H1 (cell line): Measurements from ENCODE around the gene STK11. TPM values are rescaled to one million over a fixed set of nuclear protein-coding genes. Genes with fewer than 3 reads are reported as not detected.
A peak's percentile ranks its signal among the peaks of the same experiment; 100 is the strongest.

Source experiments
- CTCF ChIA-PET: fragments of 300-600 bp; sonication (Branson Sonifier 250); formaldehyde crosslinking; loops from one replicate; lab custom pipeline; 2021; ENCODE audit not compliant: partially characterized antibody; lab: Charles Lee
- POLR2A ChIA-PET: fragments of 300-600 bp; sonication (Branson Sonifier 250); formaldehyde crosslinking; loops from one replicate; lab custom pipeline; 2021; ENCODE audit warnings: inconsistent platforms; ENCODE audit not compliant: partially characterized antibody; lab: Charles Lee
- DNase-seq, 2 experiments: peaks; one replicate each; pipeline versions ENCODE4 v3.0.0 to v3.0.0-alpha.2; 2010 to 2022; ENCODE audit warnings: low spot score in 2 of 2, low read depth in 1 of 2, mixed read lengths in 1 of 2
- FAIRE-seq: peaks from 2 replicates; lab custom pipeline; 2011; peaks lifted over from hg19 to GRCh38; lab: Jason Lieb, UNC
- H2AFZ ChIP-seq: 2 replicates; pipeline ENCODE4 v1.8.1; 2012; ENCODE audit warnings: low read length, inconsistent platforms
- H2AK5ac ChIP-seq: 2 replicates; pipeline ENCODE4 v1.6.1; 2013; ENCODE audit warnings: low read depth, low read length
- H2BK120ac ChIP-seq: replicated peaks from 2 replicates; pipeline ENCODE3; 2013; ENCODE audit warnings: low read depth, low read length, inconsistent platforms
- H2BK12ac ChIP-seq: 2 replicates; pipeline ENCODE4 v1.6.1; 2013; ENCODE audit warnings: low read depth, low read length
- H2BK15ac ChIP-seq: 2 replicates; pipeline ENCODE4 v1.6.1; 2013; ENCODE audit warnings: low read length
- H2BK20ac ChIP-seq: 2 replicates; pipeline ENCODE4 v1.6.1; 2013; ENCODE audit warnings: low read length
- H2BK5ac ChIP-seq: 2 replicates; pipeline ENCODE4 v1.6.1; 2013; ENCODE audit warnings: low read depth, low read length
- H3K14ac ChIP-seq: 2 replicates; pipeline ENCODE4 v1.6.1; 2013; ENCODE audit warnings: inconsistent platforms; ENCODE audit not compliant: insufficient read length
- H3K18ac ChIP-seq: 2 replicates; pipeline ENCODE4 v1.6.1; 2013; ENCODE audit warnings: low read length; ENCODE audit errors: extremely low read depth
- H3K23ac ChIP-seq: 2 replicates; pipeline ENCODE4 v1.6.1; 2013; ENCODE audit warnings: inconsistent platforms; ENCODE audit not compliant: insufficient read length
- H3K23me2 ChIP-seq: 2 replicates; pipeline ENCODE4 v1.6.1; 2013; ENCODE audit warnings: low read depth, low read length
- H3K27ac ChIP-seq: 2 replicates; pipeline ENCODE4 v1.6.1; 2011; ENCODE audit warnings: low read depth, low read length, inconsistent platforms
- H3K27me3 ChIP-seq, 4 experiments: replicated peaks in 1 of 4; 1 replicate in 1 of 4; 2 replicates in 3 of 4; pipeline versions ENCODE4 v1.6.1 to v1.8.1; 2011 to 2013; ENCODE audit warnings: low read length in 3 of 4, mild to moderate bottlenecking in 3 of 4, inconsistent platforms in 2 of 4, mixed read lengths in 2 of 4, moderate library complexity in 1 of 4; ENCODE audit not compliant: control insufficient read depth in 3 of 4, insufficient read depth in 3 of 4; ENCODE audit errors: extremely low read depth in 1 of 4
- H3K36me3 ChIP-seq, 4 experiments: 2 replicates each; pipeline versions ENCODE4 v1.6.1 to v1.8.1; 2011 to 2013; ENCODE audit warnings: mild to moderate bottlenecking in 4 of 4, low read length in 3 of 4, moderate library complexity in 2 of 4, control low read depth in 1 of 4, inconsistent platforms in 1 of 4; ENCODE audit not compliant: insufficient read depth in 4 of 4, control insufficient read depth in 2 of 4
- H3K4ac ChIP-seq: replicated peaks from 2 replicates; pipeline ENCODE3; 2013; ENCODE audit warnings: low read length, low read depth, mixed read lengths, inconsistent platforms; ENCODE audit not compliant: insufficient read length
- H3K4me1 ChIP-seq, 4 experiments: replicated peaks in 1 of 4; 1 replicate in 1 of 4; 2 replicates in 3 of 4; pipeline versions ENCODE4 v1.6.1 to v1.8.1; 2011 to 2013; ENCODE audit warnings: low read length in 3 of 4, inconsistent platforms in 2 of 4, mixed read lengths in 1 of 4; ENCODE audit not compliant: insufficient read depth in 4 of 4, control insufficient read depth in 3 of 4
- H3K4me2 ChIP-seq, 2 experiments: 2 replicates each; pipeline versions ENCODE4 v1.6.1 to v1.8.1; 2011 to 2013; ENCODE audit warnings: low read depth in 2 of 2, low read length in 2 of 2, control low read depth in 1 of 2, inconsistent platforms in 1 of 2, mild to moderate bottlenecking in 1 of 2; ENCODE audit not compliant: insufficient read depth in 1 of 2
- H3K4me3 ChIP-seq, 4 experiments: fragments of 200-600, 300-600 bp in 1 of 4; sonication (generic), shearing (Covaris generic), sonication (Bioruptor Twin) in 1 of 4; 2 replicates each; pipeline versions ENCODE4 v1.5.1 to v1.8.1; 2011 to 2016; ENCODE audit warnings: low read length in 4 of 4, low read depth in 3 of 4, control low read depth in 2 of 4, inconsistent platforms in 2 of 4, mild to moderate bottlenecking in 2 of 4, mixed read lengths in 1 of 4, moderate library complexity in 1 of 4; ENCODE audit not compliant: insufficient read depth in 2 of 4; ENCODE audit errors: extremely low read depth in 1 of 4
- H3K56ac ChIP-seq: replicated peaks from 2 replicates; pipeline ENCODE3; 2013; ENCODE audit warnings: low read depth, mild to moderate bottlenecking, mixed read lengths, low read length, inconsistent platforms; ENCODE audit not compliant: insufficient read length
- H3K79me1 ChIP-seq: 2 replicates; pipeline ENCODE4 v1.6.1; 2013; ENCODE audit warnings: low read depth, low read length, control low read depth
- H3K79me2 ChIP-seq, 2 experiments: 2 replicates each; pipeline versions ENCODE4 v1.6.1 to v1.8.1; 2012 to 2013; ENCODE audit warnings: low read length in 2 of 2, mild to moderate bottlenecking in 2 of 2, inconsistent platforms in 1 of 2; ENCODE audit not compliant: insufficient read depth in 2 of 2, control insufficient read depth in 1 of 2
- H3K9ac ChIP-seq, 4 experiments: replicated peaks in 1 of 4; 1 replicate in 1 of 4; 2 replicates in 3 of 4; pipeline versions ENCODE4 v1.6.1 to v1.8.1; 2011 to 2013; ENCODE audit warnings: low read depth in 3 of 4, low read length in 3 of 4, control low read depth in 2 of 4, mild to moderate bottlenecking in 2 of 4, moderate library complexity in 2 of 4, inconsistent platforms in 1 of 4; ENCODE audit errors: extremely low read depth in 1 of 4
- H3K9me3 ChIP-seq, 2 experiments: 2 replicates each; pipeline versions ENCODE4 v1.6.1 to v1.8.1; 2012 to 2013; ENCODE audit warnings: mild to moderate bottlenecking in 2 of 2, moderate library complexity in 2 of 2, control low read depth in 1 of 2, inconsistent platforms in 1 of 2, low read depth in 1 of 2, low read length in 1 of 2, mixed read lengths in 1 of 2; ENCODE audit not compliant: insufficient read depth in 2 of 2
- H4K20me1 ChIP-seq, 2 experiments: replicated peaks in 1 of 2; 2 replicates each; pipeline versions ENCODE3 to v1.8.1; 2011 to 2013; ENCODE audit warnings: inconsistent platforms in 2 of 2, low read length in 2 of 2, mild to moderate bottlenecking in 1 of 2; ENCODE audit not compliant: insufficient read depth in 2 of 2, control insufficient read depth in 1 of 2
- H4K5ac ChIP-seq: 2 replicates; pipeline ENCODE4 v1.6.1; 2013; ENCODE audit warnings: low read length, low read depth, mixed read lengths, inconsistent platforms; ENCODE audit not compliant: insufficient read length
- H4K8ac ChIP-seq: 2 replicates; pipeline ENCODE4 v1.8.0; 2013; ENCODE audit warnings: mild to moderate bottlenecking, moderate library complexity, low read length, inconsistent platforms; ENCODE audit not compliant: insufficient read depth; ENCODE audit errors: extremely low read depth
- H4K91ac ChIP-seq: replicated peaks from 2 replicates; pipeline ENCODE3; 2013; ENCODE audit warnings: low read length, mixed read lengths, inconsistent platforms; ENCODE audit not compliant: insufficient read length
- BRCA1 ChIP-seq: IDR thresholded peaks from 2 replicates; pipeline ENCODE4 v1.6.1; 2012; ENCODE audit warnings: low read depth, low read length, improper control_type of control experiment
- CHD2 ChIP-seq: IDR thresholded peaks from 2 replicates; pipeline ENCODE4 v1.6.1; 2012; ENCODE audit warnings: low read length, improper control_type of control experiment
- CREB1 ChIP-seq: IDR thresholded peaks from 2 replicates; pipeline ENCODE4 v1.6.1; 2012; ENCODE audit warnings: inconsistent platforms
- GABPA ChIP-seq: IDR thresholded peaks from 2 replicates; pipeline ENCODE4 v1.6.1; 2011; ENCODE audit warnings: mild to moderate bottlenecking, low read length, moderate library complexity, borderline replicate concordance; ENCODE audit not compliant: insufficient read depth
- NRF1 ChIP-seq: IDR thresholded peaks from 2 replicates; pipeline ENCODE4 v1.6.1; 2011; ENCODE audit warnings: mild to moderate bottlenecking, low read depth, low read length, improper control_type of control experiment
- POLR2AphosphoS5 ChIP-seq: IDR thresholded peaks from 2 replicates; pipeline ENCODE4 v1.6.1; 2011; ENCODE audit warnings: low read depth, low read length
- RXRA ChIP-seq: IDR thresholded peaks from 2 replicates; pipeline ENCODE4 v1.6.1; 2011; ENCODE audit warnings: low read depth, mild to moderate bottlenecking, low read length, moderate library complexity; ENCODE audit not compliant: insufficient read depth
- SIN3A ChIP-seq, 2 experiments: IDR thresholded peaks in 1 of 2; conservative IDR thresholded peaks in 1 of 2; 2 replicates each; pipeline ENCODE4 v1.6.1; 2011 to 2012; ENCODE audit warnings: low read length in 2 of 2, improper control_type of control experiment in 1 of 2, low read depth in 1 of 2, mild to moderate bottlenecking in 1 of 2
- SP2 ChIP-seq: IDR thresholded peaks from 2 replicates; pipeline ENCODE4 v1.6.1; 2012; ENCODE audit warnings: mild to moderate bottlenecking, low read length, inconsistent platforms
- SRF ChIP-seq: IDR thresholded peaks from 2 replicates; pipeline ENCODE4 v1.6.1; 2011; ENCODE audit warnings: mild to moderate bottlenecking, low read depth, low read length, moderate library complexity
- WGBS, 2 experiments: shearing (Covaris generic) in 1 of 2; methylation state at CpG; one replicate each; pipeline versions ENCODE4 v1.1.6 to v1.1.7; 2013 to 2015; ENCODE audit warnings: low lambda C conversion rate in 2 of 2, mixed read lengths in 2 of 2, inconsistent platforms in 1 of 2, low coverage in 1 of 2, missing lambda C conversion rate in 1 of 2; ENCODE audit not compliant: insufficient replicate concordance in 2 of 2, insufficient coverage in 1 of 2, insufficient read length in 1 of 2; ENCODE audit errors: extremely low coverage in 1 of 2, missing lambda C conversion rate in 1 of 2; 5-methylcytosine and 5-hydroxymethylcytosine counted together
- polyA plus RNA-seq, 7 experiments: library from polyadenylated mRNA; depleted of rRNA in 3 of 7; stranded (reverse) in 5 of 7; unstranded in 2 of 7; fragments of >200 nt in 5 of 7; fragments of 200-250 nt in 2 of 7; gene quantifications; 1 replicate in 5 of 7; 2 replicates in 1 of 7; 4 replicates in 1 of 7; pipeline versions ENCODE4 v1.2.1 to v1.2.3, GENCODE V29; 2011 to 2013; ENCODE audit warnings: missing spikeins in 2 of 7, mixed read lengths in 2 of 7
- total RNA-seq: library from RNA; stranded (reverse); fragmentation: NEBNext Ultra II Directional; extraction: Animal tissue kit (Norgen Biotek cat#: 25700); gene quantifications from 2 replicates; pipeline ENCODE4 v1.2.1, GENCODE V29; 2021

The STK11 gene
- total and polyA plus RNA-seq, 2 of the 8 experiments (the other 6 are each of a cell fraction or from before 2014, with no cell fraction given) = 45.3 to 70.7 TPM

DNA sequence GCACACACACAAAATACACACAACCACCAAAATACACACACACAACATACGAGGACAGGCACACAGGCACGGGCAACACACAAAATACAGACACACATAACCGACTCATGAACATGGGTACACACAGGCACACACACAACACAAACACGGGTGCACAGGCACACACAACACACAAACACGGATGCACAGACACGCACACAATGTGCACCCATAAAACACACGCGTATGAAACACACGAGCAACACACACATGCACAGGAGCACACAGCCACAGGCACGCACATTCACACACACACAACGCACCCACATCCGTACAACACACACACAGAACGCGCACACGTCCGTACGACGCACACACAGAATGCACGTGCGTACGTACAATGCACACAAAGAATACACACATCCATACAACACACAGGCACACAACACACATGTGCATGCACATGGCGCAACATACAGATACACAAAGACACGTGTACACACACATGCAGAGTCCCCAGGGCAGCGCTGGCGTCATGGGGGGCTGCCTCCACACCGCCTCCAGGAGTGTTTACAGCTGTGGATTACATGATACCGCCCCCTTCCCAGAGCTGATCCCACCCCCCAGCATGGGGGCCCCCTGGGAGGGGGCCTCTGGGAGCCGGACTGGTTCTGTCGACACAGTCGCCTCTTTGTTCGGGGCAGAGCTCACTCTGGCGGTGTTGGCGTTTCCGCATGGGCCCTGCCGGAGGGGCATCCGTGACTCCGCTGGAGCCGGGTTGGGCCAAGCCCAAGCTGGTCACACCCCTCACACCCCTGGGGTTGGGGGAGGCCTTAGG lies 34.4 kb upstream of the STK11 start:
- WGBS, 2 experiments = 94% methylated on average over 33 of the region's 38 CpGs; no CpG with 5 or more reads in 1 of the 2 experiments
- TF ChIP-seq SIN3A (conservative IDR thresholded peaks at IDR 0.05 in 1 of 2, IDR thresholded peaks at IDR 0.05 in 1 of 2; ENCODE audit: low read depth in 1 of 2, low read length in 2 of 2) (no peak), SRF (no peak), POLR2AphosphoS5 (no peak), SP2 (no peak), CHD2 (no peak), NRF1 (no peak), BRCA1 (no peak), RXRA (no peak), CREB1 (no peak), GABPA (no peak)

More for the DNA sequence above, 34.4 kb upstream of the STK11 start:
- POLR2A ChIA-PET = interaction anchor here (0.6 to 1.6 kb wide), 6 partner anchors 8 to 42 kb away, joined by 3 to 6 read pairs (median 3); no protein-coding TSS in a partner anchor
- H2AFZ ChIP-seq = no peak overlapping the region
- no peak overlapping the region for H3K4me3 ChIP-seq
- H4K5ac ChIP-seq = peak overlapping the region; percentile 34
- H3K14ac ChIP-seq = no peak overlapping the region
- H3K9ac ChIP-seq = peak overlapping the region in 1 of 4 experiments; percentile 30; a peak in 1 of 7 replicates
- H3K79me2 ChIP-seq = peaks cover 10 to 71% of the 10 kb centered on the region in 2 experiments
- H4K91ac ChIP-seq = peak overlapping the region; percentile 95
- H3K23ac ChIP-seq = no peak overlapping the region
- H2BK120ac ChIP-seq = no peak overlapping the region
- no peaks in the 10 kb centered on the region for H3K9me3 ChIP-seq
- peak overlapping the region; percentile 97; the same call in 1 of the 2 replicates for H2BK5ac ChIP-seq
- H2BK20ac ChIP-seq = no peak overlapping the region; the same call in 1 of the 2 replicates
- H3K56ac ChIP-seq = no peak overlapping the region
- CTCF ChIA-PET = interaction anchor here (0.7 to 1.2 kb wide), 2 partner anchors 37 to 40 kb away, joined by 3 read pairs; no protein-coding TSS in a partner anchor
- peak overlapping the region; percentile 96 for H2BK15ac ChIP-seq
- no peak overlapping the region for H4K8ac ChIP-seq
- H3K4ac ChIP-seq = peak overlapping the region; percentile 97
- H3K27me3 ChIP-seq = no peaks in the 10 kb centered on the region; a peak in 1 of 7 replicates
- no peak for FAIRE-seq
- H3K36me3 ChIP-seq = peaks cover 0 to 2% (median 0%) of the 10 kb centered on the region in 4 experiments; a peak in 1 of 8 replicates
- H3K27ac ChIP-seq = peak overlapping the region; percentile 61
- H3K18ac ChIP-seq = no peak overlapping the region
- peak overlapping the region; percentile 91; the same call in 1 of the 2 replicates for H2BK12ac ChIP-seq
- peaks cover 14% of the 10 kb centered on the region for H3K23me2 ChIP-seq
- H3K4me2 ChIP-seq = peak overlapping the region; percentile 9 to 72; a peak in 2 of 4 replicates
- H3K4me1 ChIP-seq = peaks cover 0 to 29% (median 17%) of the 10 kb centered on the region in 4 experiments; a peak in 5 of 7 replicates
- peaks cover 43% of the 10 kb centered on the region for H3K79me1 ChIP-seq
- H4K20me1 ChIP-seq = peaks cover 0 to 30% of the 10 kb centered on the region in 2 experiments
- H2AK5ac ChIP-seq = peak overlapping the region; percentile 99
- DNase-seq = no peak
